H9 (cell line): ENCODE data around the gene C13orf46. TPM values are rescaled to one million over a fixed set of nuclear protein-coding genes. Genes with fewer than 3 reads are reported as not detected.

ENCODE experiments used
- DNase-seq: peaks from one replicate; pipeline ENCODE4 v3.0.0-alpha.2; 2017
- H2AFZ ChIP-seq: one replicate; pipeline ENCODE4 v1.6.1; 2013; ENCODE audit warnings: mild to moderate bottlenecking, low read length, control low read depth, moderate library complexity
- H2AK5ac ChIP-seq: 2 replicates; pipeline ENCODE4 v1.6.1; 2013; ENCODE audit warnings: low read length, control low read depth, mixed read lengths; ENCODE audit not compliant: insufficient read length
- H2BK120ac ChIP-seq: one replicate; pipeline ENCODE4 v1.6.1; 2013; ENCODE audit warnings: low read depth, mild to moderate bottlenecking, low read length, control low read depth, inconsistent platforms; ENCODE audit not compliant: poor library complexity, severe bottlenecking
- H2BK12ac ChIP-seq: 2 replicates; pipeline ENCODE4 v1.6.1; 2013; ENCODE audit warnings: low read length, control low read depth, mixed read lengths, low read depth; ENCODE audit not compliant: insufficient read length
- H2BK15ac ChIP-seq: 2 replicates; pipeline ENCODE4 v1.6.1; 2013; ENCODE audit warnings: low read depth, low read length, control low read depth
- H2BK20ac ChIP-seq: one replicate; pipeline ENCODE4 v1.6.1; 2013; ENCODE audit warnings: low read depth, mild to moderate bottlenecking, low read length, control low read depth, inconsistent platforms; ENCODE audit not compliant: poor library complexity, severe bottlenecking
- H2BK5ac ChIP-seq: 2 replicates; pipeline ENCODE4 v1.6.1; 2013; ENCODE audit warnings: low read length, control low read depth, mixed read lengths; ENCODE audit not compliant: insufficient read length
- H3K14ac ChIP-seq: 2 replicates; pipeline ENCODE4 v1.6.1; 2013; ENCODE audit warnings: low read length, control low read depth; ENCODE audit not compliant: insufficient read depth
- H3K18ac ChIP-seq: 2 replicates; pipeline ENCODE4 v1.6.1; 2013; ENCODE audit warnings: low read depth, mild to moderate bottlenecking, mixed read lengths, low read length, control low read depth; ENCODE audit not compliant: insufficient read length
- H3K23ac ChIP-seq: 2 replicates; pipeline ENCODE4 v1.6.1; 2013; ENCODE audit warnings: low read length, control low read depth, mixed read lengths, low read depth; ENCODE audit not compliant: insufficient read length
- H3K23me2 ChIP-seq: 2 replicates; pipeline ENCODE4 v1.6.1; 2013; ENCODE audit warnings: low read depth, mild to moderate bottlenecking, mixed read lengths, low read length, control low read depth; ENCODE audit not compliant: insufficient read length, poor library complexity, severe bottlenecking
- H3K27ac ChIP-seq: 2 replicates; pipeline ENCODE4 v1.5.1; 2013; ENCODE audit warnings: low read length, control low read depth, mixed read lengths, low read depth; ENCODE audit not compliant: insufficient read length
- H3K27me3 ChIP-seq: 2 replicates; pipeline ENCODE4 v1.6.1; 2013; ENCODE audit warnings: low read length, control low read depth, inconsistent platforms; ENCODE audit not compliant: insufficient read depth
- H3K4ac ChIP-seq: 2 replicates; pipeline ENCODE4 v1.6.1; 2013; ENCODE audit warnings: low read depth, mild to moderate bottlenecking, control low read depth, inconsistent platforms, low read length, moderate library complexity
- H3K4me1 ChIP-seq: 2 replicates; pipeline ENCODE4 v1.6.1; 2013; ENCODE audit warnings: low read length, control low read depth, inconsistent platforms; ENCODE audit not compliant: insufficient read depth
- H3K4me2 ChIP-seq: 2 replicates; pipeline ENCODE4 v1.6.1; 2013; ENCODE audit warnings: low read length, control low read depth, mixed read lengths; ENCODE audit not compliant: insufficient read length, insufficient read depth
- H3K56ac ChIP-seq: 2 replicates; pipeline ENCODE4 v1.6.1; 2013; ENCODE audit warnings: low read depth, mild to moderate bottlenecking, mixed read lengths, low read length, control low read depth; ENCODE audit not compliant: insufficient read length
- H3K79me1 ChIP-seq: 2 replicates; pipeline ENCODE4 v1.6.1; 2013; ENCODE audit warnings: low read depth, mild to moderate bottlenecking, moderate library complexity, low read length, control low read depth, inconsistent platforms; ENCODE audit not compliant: insufficient read depth, poor library complexity, severe bottlenecking
- H3K79me2 ChIP-seq: 2 replicates; pipeline ENCODE4 v1.6.1; 2013; ENCODE audit warnings: low read length, control low read depth, inconsistent platforms; ENCODE audit not compliant: insufficient read depth
- H3K9ac ChIP-seq: 2 replicates; pipeline ENCODE4 v1.6.1; 2013; ENCODE audit warnings: low read length, control low read depth, mixed read lengths; ENCODE audit not compliant: insufficient read length; ENCODE audit errors: extremely low read depth
- H3K9me3 ChIP-seq: one replicate; pipeline ENCODE4 v1.6.1; 2013; ENCODE audit warnings: low read depth, low read length, inconsistent platforms; ENCODE audit not compliant: control insufficient read depth
- H3T11ph ChIP-seq: one replicate; pipeline ENCODE4 v1.6.1; 2013; ENCODE audit warnings: mild to moderate bottlenecking, low read length, control low read depth, inconsistent platforms
- H4K20me1 ChIP-seq: one replicate; pipeline ENCODE4 v1.6.1; 2013; ENCODE audit not compliant: control insufficient read depth, insufficient read length, insufficient read depth
- H4K5ac ChIP-seq: 2 replicates; pipeline ENCODE4 v1.6.1; 2013; ENCODE audit warnings: low read depth, mild to moderate bottlenecking, mixed read lengths, low read length, control low read depth; ENCODE audit not compliant: insufficient read length
- H4K8ac ChIP-seq: replicated peaks from 2 replicates; pipeline ENCODE4 v1.6.1; 2013; ENCODE audit warnings: low read length, control low read depth, mixed read lengths, low read depth; ENCODE audit not compliant: insufficient read length
- H4K91ac ChIP-seq: 2 replicates; pipeline ENCODE4 v1.6.1; 2013; ENCODE audit warnings: low read depth, mild to moderate bottlenecking, moderate library complexity, mixed read lengths, low read length, control low read depth; ENCODE audit not compliant: insufficient read length
- H3K27ac Mint-ChIP-seq, 3 experiments: 2 replicates in 2 of 3; 3 replicates in 1 of 3; pipeline ENCODE4 v1.8.0; 2020 to 2021; ENCODE audit warnings: mixed read lengths in 3 of 3, mild to moderate bottlenecking in 1 of 3, moderate library complexity in 1 of 3
- H3K27me3 Mint-ChIP-seq: 2 replicates; pipeline ENCODE4 v1.8.0; 2021; ENCODE audit warnings: low read depth, mild to moderate bottlenecking, moderate library complexity, mixed read lengths
- H3K36me3 Mint-ChIP-seq, 3 experiments: 2 replicates in 2 of 3; 3 replicates in 1 of 3; pipeline ENCODE4 v1.8.0; 2020 to 2021; ENCODE audit warnings: low read depth in 3 of 3, mixed read lengths in 3 of 3; ENCODE audit not compliant: insufficient read depth in 1 of 3
- H3K4me1 Mint-ChIP-seq, 2 experiments: 2 replicates each; pipeline ENCODE4 v1.8.0; 2020; ENCODE audit warnings: mixed read lengths in 2 of 2
- H3K4me3 Mint-ChIP-seq, 2 experiments: 2 replicates in 1 of 2; 3 replicates in 1 of 2; pipeline ENCODE4 v1.8.0; 2020 to 2021; ENCODE audit warnings: mild to moderate bottlenecking in 2 of 2, mixed read lengths in 2 of 2, moderate library complexity in 1 of 2
- H3K9me3 Mint-ChIP-seq, 2 experiments: 2 replicates in 1 of 2; 3 replicates in 1 of 2; pipeline ENCODE4 v1.8.0; 2020; ENCODE audit warnings: mild to moderate bottlenecking in 2 of 2, mixed read lengths in 2 of 2, moderate library complexity in 1 of 2
- CTCF ChIP-seq: fragments of 200-600 bp; sonication (generic); conservative IDR thresholded peaks from 3 replicates; pipeline ENCODE4 v1.8.0; 2021; ENCODE audit warnings: antibody characterized with exemption, mild to moderate bottlenecking
- WGBS: extraction: QIAGEN DNeasy Blood & Tissue Kit; methylation state at CpG from one replicate; pipeline ENCODE4 v1.1.7; 2013; ENCODE audit warnings: missing lambda C conversion rate, low lambda C conversion rate, mixed read lengths; ENCODE audit not compliant: insufficient read length; ENCODE audit errors: extremely low coverage; 5-methylcytosine and 5-hydroxymethylcytosine counted together
- total RNA-seq: library from RNA; stranded (reverse); gene quantifications from 2 replicates; pipeline ENCODE4 v1.2.1, GENCODE V29; 2021

C13orf46 gene
- total RNA-seq, 1 experiment from 2014 or later, result 0.55 TPM

DNA sequence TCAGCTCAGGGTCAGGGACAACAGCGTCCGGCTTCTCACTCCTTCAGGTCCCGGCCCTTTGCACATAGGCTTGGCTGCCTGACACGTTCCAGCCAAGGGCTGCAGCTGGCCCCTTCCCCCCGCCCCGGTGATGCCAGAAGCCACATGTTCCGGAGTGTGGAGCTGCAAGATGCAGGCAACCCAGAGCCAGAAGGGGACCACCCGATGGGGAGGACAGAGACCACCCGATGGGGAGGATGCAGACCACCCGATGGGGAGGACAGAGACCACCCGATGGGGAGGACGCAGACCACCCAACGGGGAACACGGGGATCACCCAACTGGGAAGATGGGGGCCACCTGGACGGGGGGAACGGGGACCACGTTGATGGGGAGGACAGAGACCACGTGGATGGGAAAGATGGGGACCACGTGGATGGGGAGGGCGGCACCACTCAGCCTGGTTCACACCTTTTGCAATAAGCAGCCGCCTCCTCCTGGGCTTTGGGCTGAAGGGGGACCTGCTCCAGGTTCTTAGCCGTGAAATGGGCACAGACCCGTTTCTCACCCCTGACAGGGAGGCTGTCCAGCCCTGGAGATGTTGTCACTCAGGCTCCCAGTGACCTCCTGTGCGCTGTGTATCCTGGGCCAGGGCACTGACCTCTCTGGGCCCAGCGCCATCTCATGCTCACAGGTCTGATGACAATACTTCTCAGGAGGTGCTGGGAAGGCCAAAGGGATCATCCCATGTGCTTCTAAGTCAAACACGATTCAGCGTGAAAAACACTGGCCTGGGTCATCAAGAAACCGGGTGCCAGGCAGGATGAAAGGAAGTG lies 34.5 kb downstream of the C13orf46 start:
- no peak overlapping the region for H2AK5ac ChIP-seq
- no peaks in the 10 kb centered on the region for H3K79me1 ChIP-seq
- no peak overlapping the region for H3K9ac ChIP-seq
- no peak overlapping the region; the same call in 1 of the 2 replicates for H3K14ac ChIP-seq
- H2BK15ac ChIP-seq, result no peak overlapping the region
- H2BK120ac ChIP-seq, result no peak overlapping the region
- Mint-ChIP-seq H3K36me3 (no peaks in the 10 kb centered on the region), H3K27ac (no peak overlapping the region; a peak in 1 of 7 replicates), H3K4me1 (peaks cover 11 to 13% of the 10 kb centered on the region in 2 experiments), H3K27me3 (no peaks in the 10 kb centered on the region; the same call in none of the 2 replicates), H3K4me3 (no peak overlapping the region), H3K9me3 (no peaks in the 10 kb centered on the region)
- H3K23me2 ChIP-seq, result no peaks in the 10 kb centered on the region
- H3K18ac ChIP-seq, result no peak overlapping the region
- H4K8ac ChIP-seq, result no peak overlapping the region
- H3K4me2 ChIP-seq, result no peak overlapping the region
- no peak overlapping the region for H2BK20ac ChIP-seq
- no peak overlapping the region for H3K56ac ChIP-seq
- no peak overlapping the region for H4K91ac ChIP-seq
- no peak overlapping the region for H2AFZ ChIP-seq
- H4K5ac ChIP-seq, result no peak overlapping the region
- DNase-seq, result no peak
- H2BK5ac ChIP-seq, result no peak overlapping the region
- no peaks in the 10 kb centered on the region for H3K27me3 ChIP-seq
- no peak overlapping the region for H2BK12ac ChIP-seq
- no peaks in the 10 kb centered on the region for H3K9me3 ChIP-seq
- no peaks in the 10 kb centered on the region for H3K79me2 ChIP-seq
- WGBS, result no CpG with 5 or more reads among the region's 28 CpGs
- no peak overlapping the region for H3T11ph ChIP-seq
- no peak overlapping the region for H3K23ac ChIP-seq
- no peaks in the 10 kb centered on the region for H3K4me1 ChIP-seq
- no peak overlapping the region for H3K4ac ChIP-seq
- no peaks in the 10 kb centered on the region for H4K20me1 ChIP-seq
- TF ChIP-seq CTCF, result no peak
- no peak overlapping the region for H3K27ac ChIP-seq
